Chondrocyte (in vitro differentiated cells): ENCODE measurements around the gene FUT7. TPM values are rescaled to one million over a fixed set of nuclear protein-coding genes. Genes with fewer than 3 reads are reported as not detected.

Experiments
- DNase-seq: peaks from one replicate; pipeline ENCODE4 v3.0.0; 2021; ENCODE audit warnings: mixed read lengths, low spot score
- H3K27ac Mint-ChIP-seq: one replicate; pipeline ENCODE4 v1.8.0; 2021; ENCODE audit warnings: mild to moderate bottlenecking, moderate library complexity, mixed read lengths; ENCODE audit not compliant: unreplicated experiment
- H3K27me3 Mint-ChIP-seq: 2 replicates; pipeline ENCODE4 v1.8.0; 2021; ENCODE audit warnings: low read depth, mixed read lengths
- H3K36me3 Mint-ChIP-seq: 2 replicates; pipeline ENCODE4 v1.8.0; 2021; ENCODE audit warnings: low read depth, mixed read lengths
- H3K4me1 Mint-ChIP-seq: 2 replicates; pipeline ENCODE4 v1.8.0; 2021; ENCODE audit warnings: low read depth, mild to moderate bottlenecking, mixed read lengths
- H3K4me3 Mint-ChIP-seq: one replicate; pipeline ENCODE4 v1.8.0; 2021; ENCODE audit warnings: mild to moderate bottlenecking, moderate library complexity, mixed read lengths; ENCODE audit not compliant: unreplicated experiment
- H3K9me3 Mint-ChIP-seq: 2 replicates; pipeline ENCODE4 v1.8.0; 2021; ENCODE audit warnings: low read depth, mixed read lengths
- CTCF ChIP-seq: fragments of 200-600 bp; sonication (generic); IDR thresholded peaks from 2 replicates; pipeline ENCODE4 v1.5.0; 2021; ENCODE audit warnings: antibody characterized with exemption, mild to moderate bottlenecking, moderate library complexity
- total RNA-seq: library from RNA; stranded (reverse); gene quantifications from 3 replicates; pipeline ENCODE4 v1.2.1, GENCODE V29; 2021

Gene FUT7
- total RNA-seq, 1 donor from 2014 or later: not detected

GRCh38 chr9:137053944-137054931 lies 22.4 kb upstream of the FUT7 start, which contains the start of gene ENTPD2:
Gene ENTPD2, minus strand, starts transcription at chr9:137054061. Its CDS starts 64 bp downstream, at chr9:137053997.
- H3K4me1 Mint-ChIP-seq: peaks cover 9% of the 10 kb centered on the region
- H3K9me3 Mint-ChIP-seq: no peaks in the 10 kb centered on the region
- H3K27ac Mint-ChIP-seq: no peak within 1 kb of the TSS
- no peak within 1 kb of the TSS for H3K4me3 Mint-ChIP-seq
- DNase-seq: no peak
- no peak for TF ChIP-seq CTCF
- H3K27me3 Mint-ChIP-seq: peaks cover 11% of the 10 kb centered on the region
- H3K36me3 Mint-ChIP-seq: no peaks in the 10 kb centered on the region

GRCh38 chr9:137052998-137053943 lies 21.4 kb upstream of the FUT7 start:
- Mint-ChIP-seq H3K27ac (no peak overlapping the region), H3K27me3 (peaks cover 11% of the 10 kb centered on the region), H3K36me3 (no peaks in the 10 kb centered on the region), H3K4me1 (peaks cover 9% of the 10 kb centered on the region), H3K9me3 (no peaks in the 10 kb centered on the region), H3K4me3 (no peak overlapping the region)
- DNase-seq: no peak
- no peak for TF ChIP-seq CTCF

- Mint-ChIP-seq H3K4me1 (peaks cover 7% of the 10 kb centered on the region), H3K27ac (no peak overlapping the region), H3K9me3 (no peaks in the 10 kb centered on the region), H3K4me3 (no peak overlapping the region), H3K27me3 (peaks cover 11% of the 10 kb centered on the region), H3K36me3 (no peaks in the 10 kb centered on the region)
- no peak for DNase-seq
- no peak for TF ChIP-seq CTCF
Observed at GRCh38 chr9:137052293-137052692, 20.4 kb upstream of the FUT7 start.

- Mint-ChIP-seq H3K9me3 (no peaks in the 10 kb centered on the region), H3K27ac (no peak overlapping the region), H3K36me3 (no peaks in the 10 kb centered on the region), H3K4me3 (no peak overlapping the region), H3K4me1 (peaks cover 7% of the 10 kb centered on the region), H3K27me3 (peaks cover 11% of the 10 kb centered on the region)
- DNase-seq: no peak
- no peak for TF ChIP-seq CTCF
Observed at GRCh38 chr9:137051145-137051724, 19.3 kb upstream of the FUT7 start.
